ENCODE measurements around the gene KCNH3.

- TF ChIP-seq, protein P1, sequence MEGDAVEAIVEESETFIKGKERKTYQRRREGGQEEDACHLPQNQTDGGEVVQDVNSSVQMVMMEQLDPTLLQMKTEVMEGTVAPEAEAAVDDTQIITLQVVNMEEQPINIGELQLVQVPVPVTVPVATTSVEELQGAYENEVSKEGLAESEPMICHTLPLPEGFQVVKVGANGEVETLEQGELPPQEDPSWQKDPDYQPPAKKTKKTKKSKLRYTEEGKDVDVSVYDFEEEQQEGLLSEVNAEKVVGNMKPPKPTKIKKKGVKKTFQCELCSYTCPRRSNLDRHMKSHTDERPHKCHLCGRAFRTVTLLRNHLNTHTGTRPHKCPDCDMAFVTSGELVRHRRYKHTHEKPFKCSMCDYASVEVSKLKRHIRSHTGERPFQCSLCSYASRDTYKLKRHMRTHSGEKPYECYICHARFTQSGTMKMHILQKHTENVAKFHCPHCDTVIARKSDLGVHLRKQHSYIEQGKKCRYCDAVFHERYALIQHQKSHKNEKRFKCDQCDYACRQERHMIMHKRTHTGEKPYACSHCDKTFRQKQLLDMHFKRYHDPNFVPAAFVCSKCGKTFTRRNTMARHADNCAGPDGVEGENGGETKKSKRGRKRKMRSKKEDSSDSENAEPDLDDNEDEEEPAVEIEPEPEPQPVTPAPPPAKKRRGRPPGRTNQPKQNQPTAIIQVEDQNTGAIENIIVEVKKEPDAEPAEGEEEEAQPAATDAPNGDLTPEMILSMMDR (IDR thresholded peaks at IDR 0.05 in 2 of 3, conservative IDR thresholded peaks at IDR 0.05 in 1 of 3; ENCODE audit: control insufficient read depth in 2 of 3, extremely low read depth in 1 of 3, insufficient read depth in 1 of 3, low read depth in 3 of 3, low read length in 3 of 3), result no peak
- no peak for TF ChIP-seq GABPA (IDR thresholded peaks at IDR 0.05; ENCODE audit: low read depth)
- TF ChIP-seq USF2 (IDR thresholded peaks at IDR 0.05; ENCODE audit: borderline replicate concordance, low read depth, low read length), result no peak
- TF ChIP-seq TARDBP (IDR thresholded peaks at IDR 0.05; ENCODE audit: borderline replicate concordance), result no peak
- TF ChIP-seq MYC (IDR thresholded peaks at IDR 0.05; ENCODE audit: insufficient read depth, insufficient read length, insufficient replicate concordance, low read length, severe bottlenecking), result no peak
- TF ChIP-seq, protein P2, sequence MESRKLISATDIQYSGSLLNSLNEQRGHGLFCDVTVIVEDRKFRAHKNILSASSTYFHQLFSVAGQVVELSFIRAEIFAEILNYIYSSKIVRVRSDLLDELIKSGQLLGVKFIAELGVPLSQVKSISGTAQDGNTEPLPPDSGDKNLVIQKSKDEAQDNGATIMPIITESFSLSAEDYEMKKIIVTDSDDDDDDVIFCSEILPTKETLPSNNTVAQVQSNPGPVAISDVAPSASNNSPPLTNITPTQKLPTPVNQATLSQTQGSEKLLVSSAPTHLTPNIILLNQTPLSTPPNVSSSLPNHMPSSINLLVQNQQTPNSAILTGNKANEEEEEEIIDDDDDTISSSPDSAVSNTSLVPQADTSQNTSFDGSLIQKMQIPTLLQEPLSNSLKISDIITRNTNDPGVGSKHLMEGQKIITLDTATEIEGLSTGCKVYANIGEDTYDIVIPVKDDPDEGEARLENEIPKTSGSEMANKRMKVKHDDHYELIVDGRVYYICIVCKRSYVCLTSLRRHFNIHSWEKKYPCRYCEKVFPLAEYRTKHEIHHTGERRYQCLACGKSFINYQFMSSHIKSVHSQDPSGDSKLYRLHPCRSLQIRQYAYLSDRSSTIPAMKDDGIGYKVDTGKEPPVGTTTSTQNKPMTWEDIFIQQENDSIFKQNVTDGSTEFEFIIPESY (IDR thresholded peaks at IDR 0.05), result no peak
- TF ChIP-seq BCL11A (IDR thresholded peaks at IDR 0.05; ENCODE audit: low read depth, low read length), result no peak
- TF ChIP-seq MAX (IDR thresholded peaks at IDR 0.05; ENCODE audit: low read depth, low read length), result no peak
- TF ChIP-seq NFYB (IDR thresholded peaks at IDR 0.05; ENCODE audit: insufficient read depth, low read depth, low read length), result no peak
- TF ChIP-seq POLR2AphosphoS5 (IDR thresholded peaks at IDR 0.05; ENCODE audit: low read length), result no peak
- no peak for TF ChIP-seq ZNF217 (IDR thresholded peaks at IDR 0.05)
- TF ChIP-seq ZSCAN29 (IDR thresholded peaks at IDR 0.05), result no peak
These were observed 1.7 kb downstream of the KCNH3 start for GRCh38 chr12:49540229-49541139.
